ENCODE results near the gene MRPL19. TPM values are rescaled to one million over a fixed set of nuclear protein-coding genes. Genes with fewer than 3 reads are reported as not detected.

MRPL19 gene
- total RNA-seq, 2 donors from 2014 or later, result 34.1 to 47.5 TPM

DNA sequence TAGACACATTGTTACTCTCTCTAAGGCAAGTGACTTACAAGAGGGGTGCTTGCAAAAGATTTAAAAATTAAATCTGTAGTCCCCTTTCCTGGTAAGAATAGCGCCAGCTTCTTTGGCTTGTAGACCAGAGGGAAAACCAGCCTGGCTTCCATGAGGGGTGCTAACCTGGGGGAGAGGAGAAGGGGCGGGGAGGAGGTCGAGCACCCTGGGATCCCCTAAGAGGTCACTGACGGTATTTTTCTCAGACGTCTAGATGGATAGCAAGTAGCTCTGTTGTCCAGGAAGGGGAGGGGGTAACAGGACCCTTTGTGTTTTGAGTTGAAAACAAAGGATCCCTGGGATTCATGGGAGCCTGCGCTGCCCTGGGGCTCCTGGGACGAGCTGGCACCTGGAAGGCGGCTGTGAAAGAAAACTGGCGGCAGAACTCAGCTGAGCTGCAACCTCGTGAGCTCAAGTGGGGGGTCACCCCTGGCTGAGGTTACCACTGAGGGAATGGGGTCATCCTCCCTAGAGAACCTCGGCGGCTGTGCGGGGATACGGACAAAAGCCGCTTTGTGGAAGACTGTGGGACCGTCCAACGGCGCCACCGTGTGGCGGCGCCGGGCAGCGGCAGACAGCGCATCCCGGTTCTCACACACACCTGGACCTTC lies 37.8 kb upstream of the MRPL19 start:
- Histone ChIP-seq H3K4me1 (replicated peaks) (no peaks in the 10 kb centered on the region), H3K27ac (no peak overlapping the region), H3K4me3 (no peak overlapping the region), H3K9me3 (no peaks in the 10 kb centered on the region), H3K27me3 (replicated peaks; ENCODE audit: insufficient read depth) (peaks cover 4% of the 10 kb centered on the region), H3K36me3 (no peaks in the 10 kb centered on the region)
- TF ChIP-seq, protein P1, sequence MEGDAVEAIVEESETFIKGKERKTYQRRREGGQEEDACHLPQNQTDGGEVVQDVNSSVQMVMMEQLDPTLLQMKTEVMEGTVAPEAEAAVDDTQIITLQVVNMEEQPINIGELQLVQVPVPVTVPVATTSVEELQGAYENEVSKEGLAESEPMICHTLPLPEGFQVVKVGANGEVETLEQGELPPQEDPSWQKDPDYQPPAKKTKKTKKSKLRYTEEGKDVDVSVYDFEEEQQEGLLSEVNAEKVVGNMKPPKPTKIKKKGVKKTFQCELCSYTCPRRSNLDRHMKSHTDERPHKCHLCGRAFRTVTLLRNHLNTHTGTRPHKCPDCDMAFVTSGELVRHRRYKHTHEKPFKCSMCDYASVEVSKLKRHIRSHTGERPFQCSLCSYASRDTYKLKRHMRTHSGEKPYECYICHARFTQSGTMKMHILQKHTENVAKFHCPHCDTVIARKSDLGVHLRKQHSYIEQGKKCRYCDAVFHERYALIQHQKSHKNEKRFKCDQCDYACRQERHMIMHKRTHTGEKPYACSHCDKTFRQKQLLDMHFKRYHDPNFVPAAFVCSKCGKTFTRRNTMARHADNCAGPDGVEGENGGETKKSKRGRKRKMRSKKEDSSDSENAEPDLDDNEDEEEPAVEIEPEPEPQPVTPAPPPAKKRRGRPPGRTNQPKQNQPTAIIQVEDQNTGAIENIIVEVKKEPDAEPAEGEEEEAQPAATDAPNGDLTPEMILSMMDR (IDR thresholded peaks at IDR 0.05), result peak; percentile 61 to 90 (median 82)
- no peak for TF ChIP-seq POLR2AphosphoS5 (IDR thresholded peaks at IDR 0.05)
- peak; percentile 47 for DNase-seq (ENCODE audit: low spot score)
- intact Hi-C loops (cut with DNase I), result no loop called here
- 13% methylated on average over 25 of the region's 25 CpGs for WGBS

DNA sequence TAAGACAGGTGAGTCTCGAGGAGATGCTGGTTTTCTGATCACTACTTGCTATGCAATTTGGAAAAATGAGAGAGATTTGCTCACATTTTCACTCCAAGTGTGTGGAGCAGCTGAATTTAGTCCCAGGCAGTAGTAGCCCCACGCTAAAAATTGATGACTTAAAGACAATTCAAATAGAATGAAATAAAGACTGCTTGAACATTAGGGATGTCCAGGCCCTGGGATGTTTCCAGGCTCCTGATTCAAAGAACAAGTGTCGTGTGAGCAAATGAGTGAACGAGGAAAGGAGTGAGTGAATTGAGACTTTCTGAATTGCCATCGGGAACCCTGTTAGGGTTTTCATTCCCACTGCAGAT lies 37.3 kb upstream of the MRPL19 start:
- 41% methylated on average over 5 of the region's 5 CpGs for WGBS
- H3K36me3 ChIP-seq, result no peaks in the 10 kb centered on the region
- TF ChIP-seq POLR2A (IDR thresholded peaks at IDR 0.05) (no peak), POLR2AphosphoS5 (IDR thresholded peaks at IDR 0.05) (no peak)
- TF ChIP-seq, protein P1 (IDR thresholded peaks at IDR 0.05), result no peak
- no peak overlapping the region for H3K4me3 ChIP-seq
- no peaks in the 10 kb centered on the region for H3K4me1 ChIP-seq (replicated peaks)
- H3K27ac ChIP-seq, result no peak overlapping the region
- intact Hi-C loops (cut with DNase I), result no loop called here
- no peaks in the 10 kb centered on the region for H3K9me3 ChIP-seq
- no peak for DNase-seq (ENCODE audit: low spot score)
- peaks cover 4% of the 10 kb centered on the region for H3K27me3 ChIP-seq (replicated peaks; ENCODE audit: insufficient read depth)

DNA sequence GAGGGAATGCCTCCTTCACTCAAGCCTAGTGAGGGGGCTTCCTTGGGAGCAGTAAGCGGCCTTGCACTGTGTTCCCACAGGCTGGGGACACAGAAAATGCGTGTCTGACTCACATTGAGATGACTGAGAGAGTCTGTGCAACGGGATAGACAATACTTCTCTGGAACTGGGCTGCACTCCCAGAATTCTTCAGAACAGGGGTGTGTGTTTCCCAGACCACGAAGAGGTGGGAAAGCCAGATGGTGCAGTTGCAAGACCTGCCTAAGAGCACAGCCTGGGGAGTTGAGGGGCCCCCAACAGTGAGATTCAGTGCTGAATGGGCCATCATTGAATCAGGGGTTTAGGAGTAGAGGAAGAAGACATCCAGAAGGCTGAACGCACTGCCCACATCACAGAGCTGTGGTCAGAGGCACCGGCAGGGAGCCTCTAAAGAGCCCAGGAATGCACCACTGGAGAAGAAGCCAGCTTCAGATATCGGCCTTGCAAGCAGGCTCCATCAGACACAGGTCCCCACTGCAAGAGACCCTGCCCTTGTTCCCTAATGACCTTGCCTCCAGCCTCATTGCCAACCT lies 36.6 kb upstream of the MRPL19 start:
- Histone ChIP-seq H3K4me1 (replicated peaks) (no peaks in the 10 kb centered on the region), H3K4me3 (no peak overlapping the region), H3K36me3 (no peaks in the 10 kb centered on the region), H3K27me3 (replicated peaks; ENCODE audit: insufficient read depth) (peaks cover 4% of the 10 kb centered on the region), H3K27ac (no peak overlapping the region), H3K9me3 (no peaks in the 10 kb centered on the region)
- DNase-seq (ENCODE audit: low spot score), result no peak
- TF ChIP-seq POLR2A (IDR thresholded peaks at IDR 0.05) (no peak), POLR2AphosphoS5 (IDR thresholded peaks at IDR 0.05) (no peak)
- TF ChIP-seq, protein P1 (IDR thresholded peaks at IDR 0.05), result no peak
- intact Hi-C loops (cut with DNase I), result no loop called here
- 71% methylated on average over 7 of the region's 7 CpGs for WGBS

DNA sequence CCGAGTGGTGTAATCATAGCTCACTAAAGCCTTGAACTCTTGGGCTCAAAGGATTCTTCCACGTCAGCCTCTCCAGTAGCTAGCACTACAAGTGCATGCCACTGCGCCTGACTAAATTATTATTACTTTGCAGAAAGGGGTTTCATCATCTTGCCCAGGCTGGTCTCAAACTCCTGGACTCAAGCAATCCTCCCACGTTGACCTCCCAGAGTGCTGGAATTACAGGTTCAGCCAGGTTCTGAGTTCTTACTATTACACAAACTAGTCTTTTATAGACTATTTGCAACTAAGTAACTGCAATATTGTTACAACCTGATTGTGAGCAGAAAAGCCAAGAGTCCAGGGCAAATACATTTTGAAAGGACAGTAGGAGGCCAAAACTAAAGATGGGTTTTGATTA lies 35.9 kb upstream of the MRPL19 start:
- DNase-seq (ENCODE audit: low spot score), result no peak
- intact Hi-C loops (cut with DNase I), result no loop called here
- 72% methylated on average over 4 of the region's 4 CpGs for WGBS
- no peak for TF ChIP-seq POLR2AphosphoS5 (IDR thresholded peaks at IDR 0.05)
- TF ChIP-seq, protein P1 (IDR thresholded peaks at IDR 0.05), result no peak
- no peak for TF ChIP-seq POLR2A (IDR thresholded peaks at IDR 0.05)
- Histone ChIP-seq H3K4me3 (no peak overlapping the region), H3K27me3 (replicated peaks; ENCODE audit: insufficient read depth) (peaks cover 4% of the 10 kb centered on the region), H3K9me3 (no peaks in the 10 kb centered on the region), H3K27ac (no peak overlapping the region), H3K36me3 (no peaks in the 10 kb centered on the region), H3K4me1 (replicated peaks) (no peaks in the 10 kb centered on the region)
